KG1 (cell line): ENCODE data around the gene SELENBP1.

Source experiments
- DNase-seq: peaks from one replicate; lab custom pipeline; 2025; lab: John Stamatoyannopoulos, UW

Gene SELENBP1

DNA sequence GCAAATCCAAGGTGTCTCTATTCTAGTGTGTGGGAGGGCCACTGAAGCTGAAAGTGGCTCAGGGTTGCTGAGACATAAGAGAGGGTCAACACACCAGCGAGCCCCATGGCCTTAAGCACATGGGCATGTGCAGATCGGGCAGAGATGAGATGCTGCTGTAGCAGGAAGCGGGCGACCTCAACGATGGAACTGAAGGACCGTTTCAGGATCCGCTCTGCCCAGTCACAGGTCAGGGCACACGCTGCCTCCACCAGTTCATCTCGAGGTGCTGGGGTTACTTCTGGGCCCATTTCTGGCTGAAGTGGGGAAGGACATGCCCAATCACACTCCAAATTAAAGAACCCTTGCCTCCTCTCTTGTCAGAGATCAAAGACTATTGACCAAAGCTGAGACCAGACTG lies 28.9 kb downstream of the SELENBP1 start:
- no peak for DNase-seq

DNA sequence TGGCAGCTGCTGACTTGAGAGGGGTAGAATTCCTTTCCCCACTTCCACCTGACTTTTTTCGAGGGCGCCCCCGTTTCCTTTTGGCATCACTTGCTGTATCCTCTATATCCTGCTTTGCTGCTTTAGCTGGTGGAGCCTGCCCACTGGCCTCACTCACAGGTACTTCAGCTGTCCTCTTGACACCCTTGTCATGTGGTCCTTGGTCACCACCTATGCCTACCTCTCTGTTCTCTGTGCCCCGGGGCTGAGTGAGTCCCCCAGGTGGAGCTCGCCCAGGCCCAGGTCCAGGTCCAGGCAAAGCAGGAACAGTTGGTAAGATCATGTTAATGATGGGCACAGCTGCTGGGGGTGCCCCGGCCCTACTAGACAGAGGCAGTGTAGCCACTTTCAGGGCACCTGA lies 29.9 kb downstream of the SELENBP1 start:
- no peak for DNase-seq

DNA sequence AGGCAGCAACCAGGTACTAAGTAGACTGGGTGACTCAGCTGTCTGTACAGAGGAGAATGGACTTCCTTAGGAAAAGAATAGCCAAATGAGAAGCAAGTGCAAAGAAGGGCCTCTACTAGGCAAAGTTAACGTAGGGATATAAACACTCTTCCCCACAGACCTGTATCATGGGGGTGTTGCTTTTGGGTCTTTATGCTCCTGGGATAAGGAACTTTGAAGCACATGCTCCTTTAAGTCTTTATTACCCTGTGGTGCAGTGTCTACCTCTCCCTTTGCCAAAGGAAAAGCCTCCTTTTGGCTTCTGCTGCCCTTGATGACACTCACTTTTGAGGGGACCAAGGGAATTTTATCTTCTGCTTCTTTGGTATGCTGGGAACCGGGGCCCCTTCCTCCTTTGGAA lies 30.5 kb downstream of the SELENBP1 start:
- no peak for DNase-seq

DNA sequence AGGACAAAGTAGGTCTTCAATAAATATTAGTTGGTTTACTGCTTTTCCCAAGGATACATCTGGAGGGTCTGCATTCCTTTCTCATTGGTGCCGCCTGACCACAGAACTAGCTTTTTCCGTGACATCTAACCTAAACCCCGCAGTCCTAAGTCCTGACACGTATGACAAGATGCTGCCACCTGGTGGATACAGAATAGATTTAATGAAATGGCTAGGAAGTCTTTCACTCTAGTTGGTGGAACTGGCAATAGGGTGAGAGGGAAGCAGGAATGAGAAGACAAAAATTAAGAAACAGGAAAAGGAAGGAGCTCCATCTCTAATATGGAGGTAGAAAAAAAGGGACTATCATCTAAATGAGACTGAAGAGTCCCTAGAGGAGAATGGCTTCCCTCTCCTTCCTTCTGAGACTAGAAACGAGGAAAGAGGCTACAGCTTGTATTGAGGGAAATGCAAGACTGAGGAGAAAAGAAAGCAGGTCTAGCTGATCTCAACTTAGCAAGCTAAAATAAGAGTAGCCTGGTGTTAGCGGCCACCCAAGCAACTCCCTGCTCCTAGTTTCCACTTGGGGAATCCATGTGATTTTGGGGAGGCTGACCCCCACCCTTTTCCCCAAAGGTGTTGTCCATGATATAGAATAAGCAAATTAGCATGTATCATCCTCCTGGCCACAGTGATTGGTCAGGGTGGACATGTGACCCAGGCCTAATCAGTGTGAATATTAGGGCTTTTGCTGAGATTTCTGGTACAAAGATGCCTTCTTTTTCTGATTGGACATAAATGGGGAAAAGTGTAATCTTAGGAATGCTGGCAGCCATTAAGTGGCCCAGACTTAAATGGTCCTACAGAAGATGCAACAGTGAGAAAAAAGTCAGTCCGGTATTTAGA lies 31.4 kb downstream of the SELENBP1 start:
- peak; percentile 38 for DNase-seq

- DNase-seq: no peak
Measured at GRCh38 chr1:151336556-151336955, 35.9 kb downstream of the SELENBP1 start.

DNA sequence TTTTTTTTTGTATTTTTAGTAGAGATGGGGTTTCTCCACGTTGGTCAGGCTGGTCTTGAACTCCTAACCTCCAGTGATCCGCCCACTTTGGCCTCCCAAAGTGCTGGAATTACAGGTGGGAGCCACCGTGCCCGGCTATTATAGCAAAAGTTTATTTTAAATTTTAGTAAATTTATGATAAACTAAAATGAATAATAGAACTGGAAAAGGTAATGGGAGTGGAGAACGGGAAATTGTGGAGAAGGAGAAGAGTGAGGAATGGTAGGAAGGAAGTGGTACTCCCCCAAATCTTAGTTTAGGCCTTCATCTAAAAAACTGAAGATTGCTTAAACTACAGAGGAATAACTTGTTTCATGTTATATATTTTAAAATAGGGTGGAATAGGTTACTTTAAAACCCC lies 37.7 kb downstream of the SELENBP1 start:
- DNase-seq: no peak

DNA sequence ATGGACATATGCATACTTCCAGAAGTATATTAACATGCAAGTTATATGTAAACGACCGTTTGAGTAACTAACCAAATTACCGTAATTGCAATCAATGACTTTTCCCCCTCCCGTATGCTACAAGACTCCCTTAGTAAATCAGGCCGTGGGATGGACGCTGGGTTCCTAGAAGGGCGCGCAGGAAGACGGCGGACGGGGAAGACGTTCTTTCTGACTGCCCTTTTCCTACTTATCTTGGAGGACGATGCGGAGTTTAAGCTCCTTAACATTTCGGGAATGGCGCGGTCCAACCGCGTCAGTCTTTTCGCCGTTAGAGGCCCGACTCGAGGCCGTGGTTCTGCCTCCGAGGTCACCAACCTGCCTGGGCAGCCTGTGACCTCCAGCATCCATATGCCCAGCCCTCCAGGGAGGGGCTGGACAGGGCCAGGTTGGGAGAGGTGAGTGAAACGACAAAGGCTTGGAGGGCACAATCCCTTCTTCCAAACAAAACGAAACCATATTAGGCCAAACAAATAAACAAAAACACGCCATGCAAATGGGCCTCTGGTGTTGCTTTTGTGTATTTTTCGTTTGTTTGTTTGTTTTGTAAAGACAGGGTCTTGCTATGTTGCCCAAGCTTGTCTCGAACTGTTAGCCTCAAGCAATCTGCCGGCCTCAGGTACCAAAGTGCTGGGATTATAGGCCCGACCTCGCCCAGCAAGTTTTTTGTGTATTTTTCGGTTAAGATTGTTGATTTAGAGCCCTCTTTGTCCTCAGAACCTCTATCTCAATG lies 44.4 kb downstream of the SELENBP1 start:
- no peak for DNase-seq

DNA sequence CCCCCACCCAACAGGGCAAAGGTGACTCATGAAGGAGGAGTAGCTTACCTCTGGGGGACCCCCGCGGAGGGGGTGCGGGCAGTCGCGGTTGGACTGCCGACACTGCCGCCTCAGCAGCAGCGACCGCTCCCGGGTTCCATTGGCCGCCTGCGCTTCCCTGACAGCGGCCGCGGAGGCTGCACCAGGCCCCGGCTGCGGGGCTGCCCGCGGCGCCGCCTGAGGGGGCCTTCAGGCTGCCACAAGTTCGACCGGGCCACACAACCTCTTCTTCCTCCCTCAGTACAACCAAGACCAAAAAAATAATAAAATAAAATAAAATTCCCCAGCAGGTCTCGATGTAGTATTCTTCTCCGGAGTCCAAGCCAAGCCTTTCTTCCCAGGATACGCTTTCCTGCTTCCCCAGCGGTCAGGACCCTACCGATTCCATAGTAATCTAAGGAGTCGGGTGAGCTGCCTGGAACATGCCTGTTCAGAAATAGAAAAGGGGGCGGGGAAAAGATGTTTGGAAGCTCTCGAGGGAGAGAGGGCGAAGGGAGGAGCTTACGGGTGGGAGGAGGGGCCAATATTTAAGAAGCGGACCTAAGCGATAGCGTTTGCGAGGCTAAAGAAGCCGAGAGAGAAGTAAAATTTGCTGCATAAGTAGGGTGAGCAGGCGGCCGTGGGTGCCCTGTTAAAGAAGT lies 45.1 kb downstream of the SELENBP1 start, which contains the start of gene PI4KB:
Gene PI4KB, minus strand, starts transcription at position 194 of the 680 bp plus-strand sequence. CDS start 10,935 bp downstream, outside the sequence.
- DNase-seq: peak; percentile 94

- peak; percentile 38 for DNase-seq
Measured at GRCh38 chr1:151326619-151327222, 45.8 kb downstream of the SELENBP1 start.

- no peak for DNase-seq
Measured at GRCh38 chr1:151325646-151326429, 46.7 kb downstream of the SELENBP1 start.

- DNase-seq: no peak
Measured at GRCh38 chr1:151325231-151325630, 47.3 kb downstream of the SELENBP1 start.

GRCh38 chr1:151324390-151324930 lies 48.0 kb downstream of the SELENBP1 start:
- no peak for DNase-seq

- no peak for DNase-seq
Measured at GRCh38 chr1:151318975-151319374, 53.5 kb downstream of the SELENBP1 start.

DNA sequence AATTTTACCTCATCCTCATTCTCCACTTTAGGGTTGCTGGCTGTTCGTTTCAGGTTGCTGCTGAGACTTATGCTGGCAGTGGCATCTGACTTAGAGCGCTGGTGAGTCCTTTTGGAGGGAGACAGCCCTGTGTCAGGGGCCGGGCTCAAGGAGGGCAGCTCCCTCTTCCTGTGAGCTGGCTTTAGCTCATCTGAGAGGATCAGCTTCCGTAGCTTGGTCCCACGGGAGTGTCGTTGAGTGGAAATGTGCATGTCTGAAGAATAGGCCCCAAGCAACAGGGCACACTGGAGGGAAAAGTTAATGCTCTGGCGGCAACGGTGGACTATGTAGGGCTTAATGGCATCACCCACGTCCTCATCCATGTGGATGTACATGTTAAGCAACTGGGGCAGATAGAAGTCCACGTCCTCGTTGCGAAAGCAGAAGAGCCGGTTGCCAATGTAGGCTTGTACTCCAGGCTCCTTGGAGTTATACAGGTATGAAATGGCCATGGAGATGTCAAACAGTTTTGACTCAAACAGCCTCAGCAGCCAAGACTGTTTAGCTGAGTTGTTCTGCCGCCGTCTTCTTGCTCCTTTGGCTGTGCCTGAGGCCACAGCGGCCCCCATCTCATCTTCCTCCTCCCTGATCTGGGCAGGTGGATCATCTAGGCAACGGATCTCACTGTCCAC lies 56.8 kb downstream of the SELENBP1 start:
- DNase-seq: no peak
